ENCODE results near the gene GADD45G.

GADD45G gene

GRCh38 chr9:89579741-89580385 is 24.9 kb upstream of the GADD45G start:
- no peak for TF ChIP-seq EGR1 (IDR thresholded peaks at IDR 0.05)
- TF ChIP-seq TAF1 (IDR thresholded peaks at IDR 0.05; ENCODE audit: low read depth), result no peak
- no peak for TF ChIP-seq MAX (IDR thresholded peaks at IDR 0.05)
- TF ChIP-seq FOXM1 (IDR thresholded peaks at IDR 0.05; ENCODE audit: borderline replicate concordance, low read depth), result no peak
- TF ChIP-seq TCF12 (IDR thresholded peaks at IDR 0.05; ENCODE audit: low read depth), result no peak
- TF ChIP-seq EP300 (IDR thresholded peaks at IDR 0.05; ENCODE audit: borderline replicate concordance), result no peak
- no peak for TF ChIP-seq RAD21 (IDR thresholded peaks at IDR 0.05; ENCODE audit: low read depth)
- no peak for TF ChIP-seq REST (IDR thresholded peaks at IDR 0.05; ENCODE audit: low read depth)
- no peak for TF ChIP-seq YY1 (IDR thresholded peaks at IDR 0.05; ENCODE audit: low read depth)
- no peak for TF ChIP-seq USF1 (IDR thresholded peaks at IDR 0.05)
- no peak for TF ChIP-seq TEAD4 (IDR thresholded peaks at IDR 0.05)
- no peak for TF ChIP-seq CREB1 (IDR thresholded peaks at IDR 0.05; ENCODE audit: low read depth)
- no peak for TF ChIP-seq NFIC (IDR thresholded peaks at IDR 0.05)
- TF ChIP-seq ZBTB7A (IDR thresholded peaks at IDR 0.05; ENCODE audit: low read depth), result no peak
- no peak for TF ChIP-seq CEBPB (IDR thresholded peaks at IDR 0.05)

- TF ChIP-seq FOXM1 (IDR thresholded peaks at IDR 0.05; ENCODE audit: borderline replicate concordance, low read depth) (no peak), TAF1 (IDR thresholded peaks at IDR 0.05; ENCODE audit: low read depth) (no peak), TCF12 (IDR thresholded peaks at IDR 0.05; ENCODE audit: low read depth) (no peak), CREB1 (IDR thresholded peaks at IDR 0.05; ENCODE audit: low read depth) (no peak), REST (IDR thresholded peaks at IDR 0.05; ENCODE audit: low read depth) (no peak), EGR1 (IDR thresholded peaks at IDR 0.05) (no peak), NFIC (IDR thresholded peaks at IDR 0.05) (no peak)
These were observed 18.5 kb upstream of the GADD45G start for GRCh38 chr9:89586311-89586710.

GRCh38 chr9:89588271-89588879 is 16.4 kb upstream of the GADD45G start:
- no peak for TF ChIP-seq EP300 (IDR thresholded peaks at IDR 0.05; ENCODE audit: borderline replicate concordance)
- no peak for TF ChIP-seq TCF12 (IDR thresholded peaks at IDR 0.05; ENCODE audit: low read depth)
- TF ChIP-seq YY1 (IDR thresholded peaks at IDR 0.05; ENCODE audit: low read depth), result no peak
- TF ChIP-seq USF1 (IDR thresholded peaks at IDR 0.05), result no peak
- TF ChIP-seq NFIC (IDR thresholded peaks at IDR 0.05), result no peak
- TF ChIP-seq RAD21 (IDR thresholded peaks at IDR 0.05; ENCODE audit: low read depth), result no peak
- TF ChIP-seq CREB1 (IDR thresholded peaks at IDR 0.05; ENCODE audit: low read depth), result no peak
- no peak for TF ChIP-seq FOXM1 (IDR thresholded peaks at IDR 0.05; ENCODE audit: borderline replicate concordance, low read depth)
- TF ChIP-seq MAX (IDR thresholded peaks at IDR 0.05), result no peak

GRCh38 chr9:89590415-89590814 is 14.4 kb upstream of the GADD45G start:
- TF ChIP-seq FOXM1 (IDR thresholded peaks at IDR 0.05; ENCODE audit: borderline replicate concordance, low read depth) (no peak), CREB1 (IDR thresholded peaks at IDR 0.05; ENCODE audit: low read depth) (no peak), MAX (IDR thresholded peaks at IDR 0.05) (no peak), CEBPB (IDR thresholded peaks at IDR 0.05) (no peak), EP300 (IDR thresholded peaks at IDR 0.05; ENCODE audit: borderline replicate concordance) (no peak), NFIC (IDR thresholded peaks at IDR 0.05) (no peak), YY1 (IDR thresholded peaks at IDR 0.05; ENCODE audit: low read depth) (no peak), REST (IDR thresholded peaks at IDR 0.05; ENCODE audit: low read depth) (no peak), ZBTB7A (IDR thresholded peaks at IDR 0.05; ENCODE audit: low read depth) (no peak)

All from Ishikawa (cell line).